HS-27A (cell line): ENCODE measurements around the gene SLC35F3.
"Not testable (repeated sequence)": the region's sequence is repeated elsewhere in the genome, so short reads cannot be mapped to it uniquely, and the experiment has no call there.

Experiments
- DNase-seq: peaks from one replicate; pipeline ENCODE4 v3.0.0-alpha.2; 2012; ENCODE audit warnings: low read depth, missing footprints

The SLC35F3 gene

GRCh38 chr1:234226113-234226818, 321.8 kb downstream of the SLC35F3 start:
- no peak for DNase-seq

GRCh38 chr1:234226819-234227165, 322.3 kb downstream of the SLC35F3 start:
- no peak for DNase-seq

- no peak for DNase-seq
These were observed 325.3 kb downstream of the SLC35F3 start for GRCh38 chr1:234229581-234230387.

- DNase-seq, result no peak
These were observed 326.0 kb downstream of the SLC35F3 start for GRCh38 chr1:234230414-234230862.

GRCh38 chr1:234231061-234231892, 326.8 kb downstream of the SLC35F3 start:
- no peak for DNase-seq

- no peak for DNase-seq
These were observed 327.4 kb downstream of the SLC35F3 start for GRCh38 chr1:234231893-234232276.

GRCh38 chr1:234234199-234234598, 329.7 kb downstream of the SLC35F3 start:
- no peak for DNase-seq

GRCh38 chr1:234235434-234235881, 331.0 kb downstream of the SLC35F3 start:
- DNase-seq, result no peak

GRCh38 chr1:234237393-234237792, 332.9 kb downstream of the SLC35F3 start:
- DNase-seq, result no peak

GRCh38 chr1:234238060-234238459, 333.6 kb downstream of the SLC35F3 start:
- no peak for DNase-seq

- DNase-seq, result no peak
These were observed 335.0 kb downstream of the SLC35F3 start for GRCh38 chr1:234239515-234239914.

- DNase-seq, result no peak
These were observed 335.5 kb downstream of the SLC35F3 start for GRCh38 chr1:234239936-234240335.

GRCh38 chr1:234240680-234241079, 336.2 kb downstream of the SLC35F3 start:
- DNase-seq, result no peak

GRCh38 chr1:234241941-234242490, 337.5 kb downstream of the SLC35F3 start:
- DNase-seq, result no peak

- DNase-seq, result no peak
These were observed 339.2 kb downstream of the SLC35F3 start for GRCh38 chr1:234243521-234244260.

- no peak for DNase-seq
These were observed 340.0 kb downstream of the SLC35F3 start for GRCh38 chr1:234244482-234244881.

GRCh38 chr1:234246638-234247116, 342.2 kb downstream of the SLC35F3 start:
- no peak for DNase-seq

- DNase-seq, result not testable (repeated sequence)
These were observed 343.3 kb downstream of the SLC35F3 start for GRCh38 chr1:234247746-234248145.

GRCh38 chr1:234250747-234251146, 346.3 kb downstream of the SLC35F3 start:
- no peak for DNase-seq

GRCh38 chr1:234253732-234254131, 349.3 kb downstream of the SLC35F3 start:
- DNase-seq, result no peak

- DNase-seq, result no peak
These were observed 351.9 kb downstream of the SLC35F3 start for GRCh38 chr1:234256359-234256758.
